CD4-positive, alpha-beta memory T cell (primary cell): ENCODE data around the gene ASGR1. TPM values are rescaled to one million over a fixed set of nuclear protein-coding genes. Genes with fewer than 3 reads are reported as not detected.
"Not testable (repeated sequence)": the region's sequence is repeated elsewhere in the genome, so short reads cannot be mapped to it uniquely, and the experiment has no call there.

Source experiments
- CTCF ChIA-PET: fragments of 350-600 bp; sonication (Branson Sonifier 250); formaldehyde crosslinking; loops from one replicate; lab custom pipeline; 2021; ENCODE audit warnings: inconsistent platforms; ENCODE audit not compliant: partially characterized antibody; lab: Charles Lee
- POLR2A ChIA-PET: fragments of 350-600 bp; sonication (Branson Sonifier 250); formaldehyde crosslinking; loops from one replicate; lab custom pipeline; 2021; ENCODE audit not compliant: partially characterized antibody; lab: Charles Lee
- DNase-seq, 5 donors: peaks; one replicate each; pipeline versions ENCODE4 v3.0.0 to v3.0.0-alpha.2; 2020 to 2022; ENCODE audit warnings: mixed read lengths in 1 of 5
- H3K27ac ChIP-seq: one replicate; pipeline ENCODE4 v1.7.0; 2013; ENCODE audit warnings: low read depth, low read length
- H3K27me3 ChIP-seq: 2 replicates; pipeline ENCODE4 v1.7.0; 2013; ENCODE audit warnings: mild to moderate bottlenecking, low read length, moderate library complexity; ENCODE audit not compliant: insufficient read depth
- H3K36me3 ChIP-seq: 2 replicates; pipeline ENCODE4 v1.7.0; 2013; ENCODE audit warnings: mild to moderate bottlenecking, low read length, moderate library complexity; ENCODE audit not compliant: insufficient read depth
- H3K4me1 ChIP-seq: 2 replicates; pipeline ENCODE4 v1.7.0; 2013; ENCODE audit warnings: mild to moderate bottlenecking, low read length, moderate library complexity; ENCODE audit not compliant: insufficient read depth
- H3K4me3 ChIP-seq, 2 donors: one replicate each; pipeline ENCODE4 v1.7.0; 2013; ENCODE audit warnings: low read length in 2 of 2, mild to moderate bottlenecking in 1 of 2
- H3K9me3 ChIP-seq, 2 donors: one replicate each; pipeline ENCODE4 v1.7.0; 2013; ENCODE audit warnings: low read length in 2 of 2, control low read depth in 1 of 2; ENCODE audit not compliant: control insufficient read depth in 1 of 2
- H3K27ac Mint-ChIP-seq, 7 donors: one replicate each; pipeline ENCODE4 v1.8.0; 2020 to 2021; ENCODE audit warnings: mixed read lengths in 7 of 7, mild to moderate bottlenecking in 6 of 7, inconsistent platforms in 3 of 7, moderate library complexity in 3 of 7
- H3K27me3 Mint-ChIP-seq, 2 donors: one replicate each; pipeline ENCODE4 v1.8.0; 2020 to 2021; ENCODE audit warnings: mixed read lengths in 2 of 2
- H3K36me3 Mint-ChIP-seq, 2 donors: one replicate each; pipeline ENCODE4 v1.8.0; 2020 to 2021; ENCODE audit warnings: mixed read lengths in 2 of 2, inconsistent platforms in 1 of 2, mild to moderate bottlenecking in 1 of 2
- H3K4me1 Mint-ChIP-seq, 4 donors: one replicate each; pipeline ENCODE4 v1.8.0; 2020 to 2021; ENCODE audit warnings: mixed read lengths in 4 of 4, mild to moderate bottlenecking in 1 of 4
- H3K4me3 Mint-ChIP-seq, 8 donors: one replicate each; pipeline ENCODE4 v1.8.0; 2020 to 2021; ENCODE audit warnings: mixed read lengths in 8 of 8, mild to moderate bottlenecking in 7 of 8, moderate library complexity in 6 of 8, inconsistent platforms in 3 of 8
- H3K9me3 Mint-ChIP-seq, 8 donors: one replicate each; pipeline ENCODE4 v1.8.0; 2020 to 2021; ENCODE audit warnings: mixed read lengths in 8 of 8, mild to moderate bottlenecking in 5 of 8, inconsistent platforms in 3 of 8, moderate library complexity in 1 of 8
- intact Hi-C: fragments of 100-400 bp; cut with micrococcal nuclease; formaldehyde crosslinking; loops from one replicate; pipeline ENCODE4 v1.15.1; 2023
- polyA plus RNA-seq, 2 donors: library from polyadenylated mRNA; unstranded; fragments of 300-500 nt; fragmentation: Illumina TruSeq; gene quantifications; one replicate each; pipeline ENCODE4 v1.2.3, GENCODE V29; 2021
- total RNA-seq, 2 experiments: library from RNA; stranded (reverse); gene quantifications; one replicate each; pipeline ENCODE4 v1.2.3, GENCODE V29; 2021

Gene ASGR1
- total and polyA plus RNA-seq, 4 experiments from 2014 or later: not detected

DNA sequence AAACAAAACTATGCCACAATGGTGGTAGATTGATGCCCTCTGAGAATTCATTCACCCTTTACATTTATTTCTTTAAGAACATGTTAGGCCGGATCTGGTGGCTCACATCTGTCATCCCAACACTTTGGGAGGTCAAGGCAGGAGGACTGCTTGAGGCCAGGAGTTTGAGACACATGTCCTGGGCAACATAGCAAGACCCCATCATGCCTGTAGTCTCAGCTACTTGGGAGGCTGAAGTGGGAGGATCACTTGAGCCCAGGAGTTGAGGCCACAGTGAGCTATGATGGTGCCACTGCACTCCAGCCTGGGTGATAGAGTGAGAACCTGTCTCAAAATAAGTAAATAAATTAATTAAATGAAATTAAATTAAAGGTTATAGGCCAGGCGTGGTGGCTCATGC, 2.9 kb upstream of the ASGR1 start:
- H3K9me3 ChIP-seq, H3K27ac ChIP-seq, H3K4me3 Mint-ChIP-seq, H3K36me3 ChIP-seq, DNase-seq, CTCF ChIA-PET, H3K36me3 Mint-ChIP-seq, H3K4me3 ChIP-seq, POLR2A ChIA-PET, intact Hi-C loops, H3K9me3 Mint-ChIP-seq: not testable (repeated sequence)
- H3K4me1 Mint-ChIP-seq: peaks cover 9 to 17% (median 12%) of the 10 kb centered on the region in 4 donors
- peak overlapping the region in 1 of 7 donors; percentile 43 for H3K27ac Mint-ChIP-seq
- Histone ChIP-seq H3K4me1 (peaks cover 10% of the 10 kb centered on the region), H3K27me3 (peaks cover 12% of the 10 kb centered on the region)
- H3K27me3 Mint-ChIP-seq: peaks cover 8 to 11% of the 10 kb centered on the region in 2 donors

GRCh38 chr17:7178973-7179316, 225 bp downstream of the ASGR1 start:
- Histone ChIP-seq H3K4me1 (peaks cover 25% of the 10 kb centered on the region), H3K27me3 (peaks cover 18% of the 10 kb centered on the region), H3K9me3 (no peaks in the 10 kb centered on the region), H3K27ac (no peak overlapping the region), H3K4me3 (no peak overlapping the region), H3K36me3 (no peaks in the 10 kb centered on the region)
- DNase-seq: no peak
- intact Hi-C loops: no loop called here
- Mint-ChIP-seq H3K36me3 (no peaks in the 10 kb centered on the region), H3K4me1 (peaks cover 7 to 12% (median 8%) of the 10 kb centered on the region in 4 donors), H3K9me3 (no peaks in the 10 kb centered on the region), H3K27me3 (peaks cover 8 to 11% of the 10 kb centered on the region in 2 donors), H3K27ac (peak overlapping the region in 1 of 7 donors; percentile 82), H3K4me3 (no peak overlapping the region)
- POLR2A ChIA-PET: no interaction called here
- CTCF ChIA-PET: interaction anchor here (1.0 to 3.0 kb wide), 4 partner anchors 15 to 133 kb away, joined by 3 to 12 read pairs (median 7); no protein-coding TSS in a partner anchor

GRCh38 chr17:7177954-7178477, 1.2 kb downstream of the ASGR1 start:
- no peak overlapping the region for H3K27ac ChIP-seq
- H3K4me1 ChIP-seq: peaks cover 25% of the 10 kb centered on the region
- H3K36me3 ChIP-seq: no peaks in the 10 kb centered on the region
- Mint-ChIP-seq H3K27ac (peak overlapping the region in 4 of 7 donors; percentile 32 to 84 (median 66)), H3K27me3 (peaks cover 8 to 11% of the 10 kb centered on the region in 2 donors), H3K4me3 (peak overlapping the region in 7 of 8 donors; percentile 1 to 78 (median 67)), H3K36me3 (no peaks in the 10 kb centered on the region), H3K9me3 (no peaks in the 10 kb centered on the region), H3K4me1 (peaks cover 7 to 12% (median 8%) of the 10 kb centered on the region in 4 donors)
- no peak overlapping the region for H3K4me3 ChIP-seq
- DNase-seq: no peak
- POLR2A ChIA-PET: interaction anchor here (1.0 to 1.8 kb wide), 6 partner anchors 41 to 166 kb away, joined by 3 to 7 read pairs (median 4); partner anchors contain the start of genes ACADVL, DLG4, DVL2 and GABARAP
- peaks cover 18% of the 10 kb centered on the region for H3K27me3 ChIP-seq
- intact Hi-C loops: loop anchor here (1.0 kb wide), 2 partner anchors 126 to 132 kb away; no protein-coding TSS in a partner anchor
- CTCF ChIA-PET: interaction anchor here (0.8 to 3.0 kb wide), 18 partner anchors 8 to 593 kb away, joined by 3 to 12 read pairs (median 4); no protein-coding TSS in a partner anchor
- no peaks in the 10 kb centered on the region for H3K9me3 ChIP-seq

DNA sequence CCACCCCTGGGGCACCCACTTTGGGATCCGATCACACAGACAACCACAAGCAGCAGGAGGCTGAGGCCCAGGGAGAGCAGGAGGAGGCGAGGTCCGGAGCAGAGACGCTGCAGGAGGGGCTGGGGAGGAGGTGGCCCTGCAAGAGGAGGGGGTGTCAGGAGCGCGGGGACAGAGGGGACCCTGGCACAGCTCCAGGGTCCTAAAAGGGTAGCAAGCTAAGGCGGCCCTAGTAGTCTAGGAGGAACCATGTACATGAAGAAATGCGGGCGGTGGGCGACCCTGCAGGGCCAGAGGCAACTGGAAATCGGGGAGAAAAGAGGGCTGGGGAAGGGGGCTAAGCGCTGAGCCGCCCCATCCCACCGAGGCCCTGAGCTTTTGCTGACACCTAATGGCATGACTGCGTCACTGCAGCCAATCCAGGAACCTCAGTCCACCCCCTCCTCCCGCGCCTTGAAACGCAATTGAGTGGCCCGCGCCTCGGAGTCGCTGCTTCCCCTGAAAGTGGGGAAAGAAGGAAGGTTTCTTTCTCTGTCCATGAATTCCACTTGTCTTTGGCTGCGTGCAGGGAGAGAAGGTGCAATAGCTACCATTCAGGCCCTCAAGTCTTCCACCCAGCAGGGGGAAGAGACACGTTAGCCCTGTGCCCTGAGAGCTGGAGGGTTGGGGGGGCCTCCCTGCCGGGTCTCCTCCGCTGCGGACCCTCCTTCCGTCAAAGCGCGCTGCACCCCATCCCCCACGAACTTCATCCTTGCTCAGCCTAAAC, 1.8 kb downstream of the ASGR1 start:
- intact Hi-C loops: loop anchor here (1.0 kb wide), 2 partner anchors 125 to 131 kb away; no protein-coding TSS in a partner anchor
- H3K4me3 Mint-ChIP-seq: peak overlapping the region; percentile 66 to 78 (median 68)
- H3K27me3 ChIP-seq: peaks cover 18% of the 10 kb centered on the region

DNA sequence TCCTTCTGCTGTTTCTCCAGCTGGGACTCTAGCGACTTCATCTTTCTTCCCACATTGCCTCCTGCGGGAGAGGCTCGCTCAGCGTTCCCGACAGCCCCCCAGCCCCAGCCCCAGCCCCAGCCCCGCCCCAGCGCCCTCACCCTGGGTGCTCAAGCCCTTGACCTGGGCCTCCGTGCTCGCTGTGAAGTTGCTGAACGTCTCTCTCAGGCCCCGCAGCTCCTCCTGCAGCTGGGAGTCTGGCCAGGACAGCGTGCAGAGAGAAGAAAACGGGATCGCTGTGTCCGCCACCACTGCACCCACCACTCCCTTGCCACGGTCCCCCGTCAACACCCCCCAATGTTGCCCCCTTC, 2.4 kb downstream of the ASGR1 start:
- Mint-ChIP-seq H3K27ac (no peak overlapping the region), H3K36me3 (no peaks in the 10 kb centered on the region), H3K4me1 (peaks cover 7 to 12% (median 8%) of the 10 kb centered on the region in 4 donors), H3K27me3 (peaks cover 8 to 11% of the 10 kb centered on the region in 2 donors), H3K4me3 (peak overlapping the region in 1 of 8 donors; percentile 68), H3K9me3 (no peaks in the 10 kb centered on the region)
- ChIA-PET CTCF (interaction anchor here (0.7 to 3.0 kb wide), 18 partner anchors 9 to 155 kb away, joined by 3 to 12 read pairs (median 4); no protein-coding TSS in a partner anchor), POLR2A (interaction anchor here (0.8 to 1.8 kb wide), 5 partner anchors 17 to 141 kb away, joined by 3 to 7 read pairs (median 3); partner anchors contain the start of genes ACADVL, DLG4, DVL2 and SLC16A13)
- Histone ChIP-seq H3K27ac (no peak overlapping the region), H3K4me3 (no peak overlapping the region), H3K27me3 (peaks cover 18% of the 10 kb centered on the region), H3K4me1 (peaks cover 25% of the 10 kb centered on the region), H3K36me3 (no peaks in the 10 kb centered on the region), H3K9me3 (no peaks in the 10 kb centered on the region)
- intact Hi-C loops: loop anchor here (1.0 kb wide), 2 partner anchors 125 to 131 kb away; no protein-coding TSS in a partner anchor
- DNase-seq: no peak

More for the DNA sequence above, 1.8 kb downstream of the ASGR1 start:
- H3K27ac Mint-ChIP-seq: peak overlapping the region in 4 of 7 donors; percentile 32 to 84 (median 48)
- Histone ChIP-seq H3K4me1 (peaks cover 25% of the 10 kb centered on the region), H3K9me3 (no peaks in the 10 kb centered on the region), H3K36me3 (no peaks in the 10 kb centered on the region), H3K4me3 (no peak overlapping the region), H3K27ac (no peak overlapping the region)
- no peaks in the 10 kb centered on the region for H3K9me3 Mint-ChIP-seq
- H3K4me1 Mint-ChIP-seq: peaks cover 7 to 12% (median 8%) of the 10 kb centered on the region in 4 donors
- ChIA-PET POLR2A (interaction anchor here (0.8 to 1.8 kb wide), 7 partner anchors 17 to 165 kb away, joined by 3 to 7 read pairs (median 3); partner anchors contain the start of genes ACADVL, DLG4, DVL2 and GABARAP), CTCF (interaction anchor here (0.7 to 3.0 kb wide), 19 partner anchors 9 to 594 kb away, joined by 3 to 12 read pairs (median 4); no protein-coding TSS in a partner anchor)
- no peaks in the 10 kb centered on the region for H3K36me3 Mint-ChIP-seq
- DNase-seq: peak; percentile 57 to 67 (median 60)
- peaks cover 8 to 11% of the 10 kb centered on the region in 2 donors for H3K27me3 Mint-ChIP-seq

- no peaks in the 10 kb centered on the region for H3K9me3 ChIP-seq
- peaks cover 25% of the 10 kb centered on the region for H3K4me1 ChIP-seq
- peaks cover 18% of the 10 kb centered on the region for H3K27me3 ChIP-seq
- Mint-ChIP-seq H3K9me3 (peaks cover 0 to 2% (median 0%) of the 10 kb centered on the region in 8 donors), H3K4me3 (no peak overlapping the region), H3K4me1 (peaks cover 7 to 12% (median 8%) of the 10 kb centered on the region in 4 donors), H3K27me3 (peaks cover 8 to 11% of the 10 kb centered on the region in 2 donors), H3K27ac (no peak overlapping the region), H3K36me3 (no peaks in the 10 kb centered on the region)
- CTCF ChIA-PET: interaction anchor here (0.9 to 3.0 kb wide), 5 partner anchors 12 to 130 kb away, joined by 3 to 12 read pairs (median 8); no protein-coding TSS in a partner anchor
- no peaks in the 10 kb centered on the region for H3K36me3 ChIP-seq
- intact Hi-C loops: no loop called here
- H3K4me3 ChIP-seq: no peak overlapping the region
- POLR2A ChIA-PET: no interaction called here
- no peak overlapping the region for H3K27ac ChIP-seq
- DNase-seq: no peak
Measured at GRCh38 chr17:7176107-7176840, 2.9 kb downstream of the ASGR1 start.
